ENCODE measurements around the gene CACNA1C. TPM values are rescaled to one million over a fixed set of nuclear protein-coding genes. Genes with fewer than 3 reads are reported as not detected.

The CACNA1C gene
- total RNA-seq, 5 donors from 2014 or later (not counting 1 experiment from before 2014, with no cell fraction given), result 0.10 to 0.26 (median 0.16) TPM

DNA sequence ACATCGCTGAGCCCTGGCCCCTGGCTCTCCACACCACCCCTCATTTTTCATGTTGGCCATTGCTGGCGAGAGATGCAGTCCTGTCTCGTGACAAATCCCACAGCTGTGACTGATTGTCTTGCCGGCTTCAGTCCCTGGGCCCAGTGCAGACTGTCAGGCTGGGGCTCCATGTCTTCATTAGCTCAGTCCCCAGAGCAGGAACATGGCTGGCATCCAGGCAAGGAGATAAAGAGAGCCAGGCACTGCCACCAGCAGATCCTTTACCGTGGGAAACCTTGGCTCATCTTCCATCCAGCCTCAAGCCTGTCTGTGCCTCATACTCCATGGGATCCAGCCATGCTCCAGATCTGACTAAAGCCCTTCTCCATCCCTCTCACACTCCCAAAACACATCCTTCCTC lies 457.3 kb downstream of the CACNA1C start:
- Histone ChIP-seq H3K27me3 (replicated peaks in 1 of 2; ENCODE audit: control insufficient read depth in 2 of 2, extremely low read depth in 1 of 2, insufficient read depth in 2 of 2, low read length in 1 of 2) (peaks cover 0 to under 1% of the 10 kb centered on the region in 2 experiments), H3K27ac (ENCODE audit: low read length) (no peak overlapping the region), H3K9me3 (no peaks in the 10 kb centered on the region), H3K36me3 (ENCODE audit: control insufficient read depth in 2 of 2, extremely low read depth in 1 of 2, insufficient read depth in 1 of 2, low read length in 1 of 2) (no peaks in the 10 kb centered on the region), H3K4me1 (ENCODE audit: control insufficient read depth in 1 of 2, extremely low read depth in 1 of 2, insufficient read depth in 2 of 2, low read length in 2 of 2) (no peaks in the 10 kb centered on the region), H3K4me3 (ENCODE audit: control insufficient read depth in 1 of 2, extremely low read depth in 1 of 2, low read length in 1 of 2) (no peak overlapping the region)
- Mint-ChIP-seq H3K9me3 (no peaks in the 10 kb centered on the region), H3K4me3 (no peak overlapping the region), H3K27me3 (peaks cover 0 to under 1% of the 10 kb centered on the region in 2 donors), H3K27ac (no peak overlapping the region), H3K4me1 (no peaks in the 10 kb centered on the region), H3K36me3 (no peaks in the 10 kb centered on the region)
- ATAC-seq (replicated peaks in 1 of 4) (no peak), DNase-seq (no peak)
- 89% methylated on average over 5 of the region's 5 CpGs for WGBS (ENCODE audit: insufficient coverage)
- ChIA-PET POLR2A (no interaction called here), CTCF (no interaction called here)

DNA sequence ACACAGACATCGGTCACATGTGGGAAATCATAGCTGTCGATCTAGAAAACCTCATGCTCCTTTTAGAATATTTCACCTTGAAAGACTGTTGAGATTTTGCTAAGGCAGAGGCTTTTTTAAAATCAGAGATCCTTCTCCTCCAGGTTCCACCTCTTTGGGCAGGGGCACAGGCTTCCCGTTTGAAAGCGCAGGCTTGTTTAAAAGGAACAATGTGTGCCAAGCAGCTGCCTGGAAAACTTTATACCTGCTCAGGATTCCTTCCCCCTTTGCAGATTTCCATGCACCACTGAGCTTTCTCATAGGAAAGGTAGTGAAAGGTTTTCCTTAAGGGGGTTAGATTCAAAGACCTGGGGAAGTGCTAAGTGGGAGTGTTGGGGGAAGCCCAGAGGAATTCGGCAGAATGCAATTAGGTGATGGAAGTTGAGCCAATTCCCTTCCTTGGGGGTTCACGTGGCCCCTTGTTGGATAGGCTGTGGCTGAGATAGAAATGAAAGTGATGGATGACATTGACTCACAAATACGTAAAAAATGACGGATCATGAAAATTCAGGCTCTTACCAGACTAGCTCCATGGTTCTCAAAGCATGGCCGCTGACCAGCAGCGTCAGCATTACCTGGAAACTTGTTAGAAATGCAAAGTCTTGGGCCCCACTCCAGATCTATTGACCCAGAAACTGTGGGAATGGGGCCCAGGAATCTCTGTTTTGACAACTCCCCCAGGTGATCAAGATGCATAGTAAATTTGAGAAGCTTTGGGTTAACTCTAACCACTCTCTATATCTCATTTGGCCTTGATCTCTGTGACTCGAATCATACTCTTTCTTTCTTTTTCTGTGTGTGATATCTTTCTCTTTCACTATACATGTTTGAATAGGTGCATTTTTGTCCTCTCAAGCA lies 460.6 kb downstream of the CACNA1C start:
- Mint-ChIP-seq H3K27me3 (peaks cover 0 to 3% of the 10 kb centered on the region in 2 donors), H3K4me3 (no peak overlapping the region), H3K9me3 (no peaks in the 10 kb centered on the region), H3K36me3 (no peaks in the 10 kb centered on the region), H3K4me1 (no peaks in the 10 kb centered on the region), H3K27ac (no peak overlapping the region)
- Histone ChIP-seq H3K4me1 (ENCODE audit: control insufficient read depth in 1 of 2, extremely low read depth in 1 of 2, insufficient read depth in 2 of 2, low read length in 2 of 2) (no peaks in the 10 kb centered on the region), H3K27me3 (replicated peaks in 1 of 2; ENCODE audit: control insufficient read depth in 2 of 2, extremely low read depth in 1 of 2, insufficient read depth in 2 of 2, low read length in 1 of 2) (peaks cover 0 to 6% of the 10 kb centered on the region in 2 experiments), H3K4me3 (ENCODE audit: control insufficient read depth in 1 of 2, extremely low read depth in 1 of 2, low read length in 1 of 2) (no peak overlapping the region), H3K36me3 (ENCODE audit: control insufficient read depth in 2 of 2, extremely low read depth in 1 of 2, insufficient read depth in 1 of 2, low read length in 1 of 2) (no peaks in the 10 kb centered on the region), H3K27ac (ENCODE audit: low read length) (no peak overlapping the region), H3K9me3 (no peaks in the 10 kb centered on the region)
- no peak for ATAC-seq (replicated peaks in 1 of 4)
- ChIA-PET CTCF (no interaction called here), POLR2A (no interaction called here)
- DNase-seq, result no peak
- 93% methylated on average over 7 of the region's 11 CpGs for WGBS (ENCODE audit: insufficient coverage)

DNA sequence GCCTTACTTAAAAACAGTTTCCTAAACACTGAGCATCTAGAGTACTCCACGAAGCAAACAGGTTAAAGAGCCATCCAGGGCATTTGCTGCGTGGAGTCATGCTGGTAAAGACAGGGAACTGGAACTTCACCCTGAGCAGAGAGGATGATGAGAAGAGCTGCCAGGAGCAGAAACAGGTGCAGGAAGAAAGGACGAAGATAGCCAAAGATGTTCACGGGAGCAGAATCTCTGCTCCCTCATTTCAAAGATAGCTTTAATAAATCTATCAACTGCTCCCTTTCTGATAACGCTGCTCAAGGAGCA lies 461.2 kb downstream of the CACNA1C start:
- H3K9me3 ChIP-seq, result no peaks in the 10 kb centered on the region
- ChIA-PET POLR2A (no interaction called here), CTCF (no interaction called here)
- no peak overlapping the region for H3K4me3 ChIP-seq (ENCODE audit: control insufficient read depth in 1 of 2, extremely low read depth in 1 of 2, low read length in 1 of 2)
- DNase-seq (no peak), ATAC-seq (replicated peaks in 1 of 4) (no peak)
- peaks cover 0 to 3% of the 10 kb centered on the region in 2 donors for H3K27me3 Mint-ChIP-seq
- no peak overlapping the region for H3K27ac Mint-ChIP-seq
- H3K36me3 ChIP-seq (ENCODE audit: control insufficient read depth in 2 of 2, extremely low read depth in 1 of 2, insufficient read depth in 1 of 2, low read length in 1 of 2), result no peaks in the 10 kb centered on the region
- no peaks in the 10 kb centered on the region for H3K36me3 Mint-ChIP-seq
- no peaks in the 10 kb centered on the region for H3K4me1 Mint-ChIP-seq
- no peaks in the 10 kb centered on the region for H3K9me3 Mint-ChIP-seq
- 86% methylated on average over 1 of the region's 5 CpGs for WGBS (ENCODE audit: insufficient coverage)
- no peak overlapping the region for H3K27ac ChIP-seq (ENCODE audit: low read length)
- no peaks in the 10 kb centered on the region for H3K4me1 ChIP-seq (ENCODE audit: control insufficient read depth in 1 of 2, extremely low read depth in 1 of 2, insufficient read depth in 2 of 2, low read length in 2 of 2)
- H3K27me3 ChIP-seq (replicated peaks in 1 of 2; ENCODE audit: control insufficient read depth in 2 of 2, extremely low read depth in 1 of 2, insufficient read depth in 2 of 2, low read length in 1 of 2), result peaks cover 0 to 6% of the 10 kb centered on the region in 2 experiments
- H3K4me3 Mint-ChIP-seq, result no peak overlapping the region

DNA sequence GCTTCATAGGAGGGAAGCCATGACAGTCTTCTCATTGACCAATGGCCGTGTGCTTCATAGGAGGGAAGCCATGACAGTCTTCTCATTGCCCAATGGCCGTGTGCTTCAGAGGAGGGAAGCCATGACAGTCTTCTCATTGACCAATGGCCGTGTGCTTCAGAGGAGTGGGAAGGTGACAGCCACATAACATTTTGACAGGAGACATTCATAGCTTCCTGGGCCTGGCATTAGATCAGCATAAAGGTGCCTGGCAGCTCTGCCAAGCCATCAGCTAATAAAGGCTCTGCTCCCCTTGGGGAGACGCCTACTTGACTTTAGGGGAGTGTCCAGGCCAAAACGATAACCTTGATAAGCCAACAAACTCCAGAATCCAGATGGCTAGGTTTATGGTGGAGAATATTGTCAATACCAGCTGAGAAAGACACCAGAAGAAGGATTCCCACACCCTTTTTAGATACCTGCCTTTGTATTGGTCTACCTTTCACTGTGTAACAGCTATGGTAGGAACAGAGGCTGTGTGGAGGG lies 468.0 kb downstream of the CACNA1C start:
- Histone ChIP-seq H3K9me3 (no peaks in the 10 kb centered on the region), H3K27ac (ENCODE audit: low read length) (no peak overlapping the region), H3K4me3 (ENCODE audit: control insufficient read depth in 1 of 2, extremely low read depth in 1 of 2, low read length in 1 of 2) (no peak overlapping the region), H3K4me1 (ENCODE audit: control insufficient read depth in 1 of 2, extremely low read depth in 1 of 2, insufficient read depth in 2 of 2, low read length in 2 of 2) (no peaks in the 10 kb centered on the region), H3K27me3 (replicated peaks in 1 of 2; ENCODE audit: control insufficient read depth in 2 of 2, extremely low read depth in 1 of 2, insufficient read depth in 2 of 2, low read length in 1 of 2) (peaks cover 0 to 13% of the 10 kb centered on the region in 2 experiments), H3K36me3 (ENCODE audit: control insufficient read depth in 2 of 2, extremely low read depth in 1 of 2, insufficient read depth in 1 of 2, low read length in 1 of 2) (no peaks in the 10 kb centered on the region)
- CTCF ChIA-PET, result no interaction called here
- H3K27ac Mint-ChIP-seq, result no peak overlapping the region
- H3K27me3 Mint-ChIP-seq, result peaks cover 7 to 12% of the 10 kb centered on the region in 2 donors
- no peak for ATAC-seq (replicated peaks in 1 of 4)
- no peaks in the 10 kb centered on the region for H3K9me3 Mint-ChIP-seq
- 56% methylated on average over 3 of the region's 5 CpGs for WGBS (ENCODE audit: insufficient coverage)
- H3K4me3 Mint-ChIP-seq, result no peak overlapping the region
- no peak for DNase-seq
- H3K36me3 Mint-ChIP-seq, result no peaks in the 10 kb centered on the region
- POLR2A ChIA-PET, result no interaction called here
- no peaks in the 10 kb centered on the region for H3K4me1 Mint-ChIP-seq

DNA sequence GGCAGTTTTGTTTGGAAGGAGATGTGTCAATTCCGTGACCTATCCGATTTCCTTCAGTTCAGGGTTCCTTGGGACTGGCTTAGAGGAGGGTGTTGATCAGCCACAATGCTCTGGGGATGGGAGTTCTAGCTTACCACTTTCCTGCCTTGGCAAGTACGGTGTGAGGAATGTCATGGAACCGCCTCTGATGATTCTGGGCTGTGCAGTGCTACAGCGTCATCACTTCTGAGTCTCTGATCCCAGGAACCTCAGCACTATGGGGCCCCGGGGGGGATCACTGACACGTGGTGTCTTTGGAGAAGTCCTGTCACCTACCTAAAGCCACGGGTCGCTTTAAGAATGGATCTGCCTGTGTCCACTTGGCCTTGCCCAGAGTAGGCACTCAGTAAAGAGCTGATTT lies 470.5 kb downstream of the CACNA1C start:
- Histone ChIP-seq H3K9me3 (no peaks in the 10 kb centered on the region), H3K27me3 (replicated peaks in 1 of 2; ENCODE audit: control insufficient read depth in 2 of 2, extremely low read depth in 1 of 2, insufficient read depth in 2 of 2, low read length in 1 of 2) (peaks cover 0 to 8% of the 10 kb centered on the region in 2 experiments), H3K4me1 (ENCODE audit: control insufficient read depth in 1 of 2, extremely low read depth in 1 of 2, insufficient read depth in 2 of 2, low read length in 2 of 2) (no peaks in the 10 kb centered on the region), H3K4me3 (ENCODE audit: control insufficient read depth in 1 of 2, extremely low read depth in 1 of 2, low read length in 1 of 2) (no peak overlapping the region), H3K36me3 (ENCODE audit: control insufficient read depth in 2 of 2, extremely low read depth in 1 of 2, insufficient read depth in 1 of 2, low read length in 1 of 2) (no peaks in the 10 kb centered on the region), H3K27ac (ENCODE audit: low read length) (no peak overlapping the region)
- CTCF ChIA-PET, result interaction anchor here in 1 of 2 donors (0.6 kb wide), 1 partner anchor 127 kb away, joined by 4 read pairs; no protein-coding TSS in a partner anchor
- POLR2A ChIA-PET, result no interaction called here
- Mint-ChIP-seq H3K36me3 (no peaks in the 10 kb centered on the region), H3K4me3 (no peak overlapping the region), H3K27me3 (peaks cover 7 to 9% of the 10 kb centered on the region in 2 donors), H3K9me3 (no peaks in the 10 kb centered on the region), H3K4me1 (no peaks in the 10 kb centered on the region), H3K27ac (no peak overlapping the region)
- WGBS (ENCODE audit: insufficient coverage), result 78% methylated on average over 9 of the region's 9 CpGs
- DNase-seq (no peak), ATAC-seq (replicated peaks in 1 of 4) (no peak)

DNA sequence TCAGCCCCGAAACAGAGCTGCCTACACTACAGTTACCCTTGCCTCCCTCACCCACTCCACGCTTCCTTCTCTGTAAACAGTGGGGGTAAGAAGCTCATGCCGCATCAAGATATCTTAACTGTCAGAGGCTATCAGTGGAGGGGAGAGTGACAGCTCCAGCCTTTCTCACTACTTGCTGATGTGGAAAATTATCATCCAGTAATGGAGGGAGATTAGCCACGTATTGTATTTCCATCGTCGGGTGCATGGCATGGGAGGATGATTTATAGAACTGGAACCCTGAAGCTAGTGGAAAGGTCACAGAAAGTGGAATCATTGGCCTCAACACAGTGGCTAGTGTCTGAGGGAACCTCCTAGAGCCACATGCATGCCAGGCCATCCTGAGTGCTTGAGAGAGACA lies 471.1 kb downstream of the CACNA1C start:
- Histone ChIP-seq H3K9me3 (no peaks in the 10 kb centered on the region), H3K27ac (ENCODE audit: low read length) (no peak overlapping the region), H3K27me3 (replicated peaks in 1 of 2; ENCODE audit: control insufficient read depth in 2 of 2, extremely low read depth in 1 of 2, insufficient read depth in 2 of 2, low read length in 1 of 2) (peaks cover 0 to 8% of the 10 kb centered on the region in 2 experiments), H3K4me1 (ENCODE audit: control insufficient read depth in 1 of 2, extremely low read depth in 1 of 2, insufficient read depth in 2 of 2, low read length in 2 of 2) (no peaks in the 10 kb centered on the region), H3K4me3 (ENCODE audit: control insufficient read depth in 1 of 2, extremely low read depth in 1 of 2, low read length in 1 of 2) (no peak overlapping the region), H3K36me3 (ENCODE audit: control insufficient read depth in 2 of 2, extremely low read depth in 1 of 2, insufficient read depth in 1 of 2, low read length in 1 of 2) (no peaks in the 10 kb centered on the region)
- peaks cover 7 to 9% of the 10 kb centered on the region in 2 donors for H3K27me3 Mint-ChIP-seq
- no peak overlapping the region for H3K27ac Mint-ChIP-seq
- no peaks in the 10 kb centered on the region for H3K36me3 Mint-ChIP-seq
- ChIA-PET POLR2A (no interaction called here), CTCF (interaction anchor here in 1 of 2 donors (0.6 kb wide), 1 partner anchor 127 kb away, joined by 4 read pairs; no protein-coding TSS in a partner anchor)
- no peaks in the 10 kb centered on the region for H3K4me1 Mint-ChIP-seq
- H3K9me3 Mint-ChIP-seq, result no peaks in the 10 kb centered on the region
- WGBS (ENCODE audit: insufficient coverage), result 100% methylated on average over 3 of the region's 6 CpGs
- no peak overlapping the region for H3K4me3 Mint-ChIP-seq
- no peak for DNase-seq
- ATAC-seq (replicated peaks in 1 of 4), result no peak

Measured in T-cell (primary cell).